Measurements from ENCODE around the gene MKRN2. TPM values are rescaled to one million over a fixed set of nuclear protein-coding genes. Genes with fewer than 3 reads are reported as not detected.

The MKRN2 gene
- total and polyA plus RNA-seq, 2 of the 4 experiments (the other 2 are of a cell fraction) = 44.4 to 65.6 TPM

DNA sequence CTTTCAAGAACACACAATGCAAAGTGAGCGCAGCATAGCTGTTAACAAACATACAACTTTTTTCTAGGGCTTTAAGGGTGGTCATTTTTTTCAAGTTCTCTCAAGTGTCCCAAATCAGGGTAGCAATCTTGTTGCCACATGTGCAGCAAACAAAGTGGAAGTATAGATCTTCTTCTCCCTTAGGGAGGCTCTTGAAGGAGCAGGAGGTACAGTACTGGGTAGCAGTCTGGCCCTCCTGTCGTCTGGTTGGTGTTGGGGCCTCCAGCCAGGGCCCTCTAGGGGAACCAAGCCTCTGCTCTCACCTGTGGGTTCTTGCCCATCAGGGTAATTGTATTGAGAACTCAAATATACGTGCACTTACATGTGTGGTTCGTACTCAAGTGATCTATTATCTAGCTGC lies 25.8 kb downstream of the MKRN2 start:
- H4K91ac ChIP-seq (ENCODE audit: insufficient read depth, low read depth, low read length) = no peak overlapping the region
- no CpG with 5 or more reads among the region's 4 CpGs for WGBS, 2 experiments (ENCODE audit: extremely low coverage in 2 of 2, insufficient read length in 1 of 2)
- no peak overlapping the region for H2AK9ac ChIP-seq (replicated peaks; ENCODE audit: low read depth, low read length, poor library complexity)
- H3K9me3 ChIP-seq (ENCODE audit: control insufficient read depth, insufficient read depth, low read length) = no peaks in the 10 kb centered on the region
- TF ChIP-seq CHD1 (IDR thresholded peaks at IDR 0.05; ENCODE audit: low read depth, low read length) = no peak
- TF ChIP-seq MAZ (IDR thresholded peaks at IDR 0.05; ENCODE audit: borderline replicate concordance, low read depth, low read length) = no peak
- DNase-seq = no peak
- H3K4me1 ChIP-seq (ENCODE audit: control insufficient read depth, insufficient read depth, low read length) = peaks cover 9% of the 10 kb centered on the region
- H3K14ac ChIP-seq (replicated peaks; ENCODE audit: low read depth, low read length) = no peak overlapping the region
- H3K56ac ChIP-seq (ENCODE audit: extremely low read depth, insufficient read depth, low read length) = no peak overlapping the region
- no peak overlapping the region for H3K4ac ChIP-seq (ENCODE audit: low read depth, low read length)
- peaks cover 36 to 85% of the 10 kb centered on the region in 2 experiments for H3K79me1 ChIP-seq (ENCODE audit: low read depth in 1 of 2, low read length in 2 of 2)
- no peak overlapping the region for H3K23ac ChIP-seq (ENCODE audit: low read depth, low read length)
- no peak overlapping the region for H2BK5ac ChIP-seq (ENCODE audit: low read depth, low read length, poor library complexity, severe bottlenecking)
- peaks cover 61% of the 10 kb centered on the region for H3K36me3 ChIP-seq (ENCODE audit: control insufficient read depth, insufficient read depth, low read length)
- ChIA-PET CTCF (no interaction called here), POLR2A (ENCODE audit: unreplicated experiment) (no interaction called here)
- no peak for ATAC-seq (ENCODE audit: low read depth)
- dilution Hi-C loops (cut with HindIII; ENCODE audit: low sequenced_read_pairs, unreplicated experiment) (no loop called here), intact Hi-C loops (cut with micrococcal nuclease) (no loop called here), in situ Hi-C loops (cut with MboI; ENCODE audit: low sequenced_read_pairs) (no loop called here)
- no peak overlapping the region for H3K9ac ChIP-seq (ENCODE audit: low read depth, low read length)
- BruUV-seq (replicated peaks) = TSS peak; percentile 60
- H3K27me3 ChIP-seq (ENCODE audit: control insufficient read depth, insufficient read depth, low read length) = no peaks in the 10 kb centered on the region
- no peak overlapping the region for H2BK15ac ChIP-seq (ENCODE audit: low read depth, low read length)
- no peak overlapping the region for H3K4me3 ChIP-seq (ENCODE audit: insufficient read depth, low read depth, low read length)
- no peak overlapping the region for H2AFZ ChIP-seq (replicated peaks; ENCODE audit: low read length, poor library complexity)
- H2AK5ac ChIP-seq (ENCODE audit: low read depth, low read length) = no peak overlapping the region
- no peak overlapping the region for H4K5ac ChIP-seq (ENCODE audit: low read depth, low read length)
- no peak overlapping the region for H3K18ac ChIP-seq (ENCODE audit: low read depth, low read length)
- H3K9me1 ChIP-seq (ENCODE audit: insufficient read depth, low read length) = peaks cover 10% of the 10 kb centered on the region
- no peak overlapping the region for H2BK120ac ChIP-seq (ENCODE audit: low read depth, low read length)
- H3K27ac ChIP-seq (ENCODE audit: insufficient read depth, low read length) = no peak overlapping the region
- peaks cover 31% of the 10 kb centered on the region for H4K20me1 ChIP-seq (ENCODE audit: insufficient read depth, low read length)
- no peak overlapping the region for H3K4me2 ChIP-seq (ENCODE audit: low read depth, low read length)
- no peak overlapping the region for H2BK20ac ChIP-seq (ENCODE audit: low read depth, low read length)
- H4K8ac ChIP-seq (ENCODE audit: low read depth in 2 of 2, low read length in 2 of 2) = no peak overlapping the region

Data from IMR-90 (cell line).